Activated CD8-positive, alpha-beta memory T cell treated with anti-CD3 and anti-CD28 coated beads, Interleukin-2, amount 50 U/mL, for 48 hours (primary cell): Measurements from ENCODE around the gene DRC3.
"Not testable (repeated sequence)": the region's sequence is repeated elsewhere in the genome, so short reads cannot be mapped to it uniquely, and the experiment has no call there.

ENCODE experiments used
- DNase-seq: peaks from one replicate; pipeline ENCODE4 v3.0.0-alpha.2; 2020

DRC3 gene, protein sequence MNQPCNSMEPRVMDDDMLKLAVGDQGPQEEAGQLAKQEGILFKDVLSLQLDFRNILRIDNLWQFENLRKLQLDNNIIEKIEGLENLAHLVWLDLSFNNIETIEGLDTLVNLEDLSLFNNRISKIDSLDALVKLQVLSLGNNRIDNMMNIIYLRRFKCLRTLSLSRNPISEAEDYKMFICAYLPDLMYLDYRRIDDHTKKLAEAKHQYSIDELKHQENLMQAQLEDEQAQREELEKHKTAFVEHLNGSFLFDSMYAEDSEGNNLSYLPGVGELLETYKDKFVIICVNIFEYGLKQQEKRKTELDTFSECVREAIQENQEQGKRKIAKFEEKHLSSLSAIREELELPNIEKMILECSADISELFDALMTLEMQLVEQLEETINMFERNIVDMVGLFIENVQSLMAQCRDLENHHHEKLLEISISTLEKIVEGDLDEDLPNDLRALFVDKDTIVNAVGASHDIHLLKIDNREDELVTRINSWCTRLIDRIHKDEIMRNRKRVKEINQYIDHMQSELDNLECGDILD

DNA sequence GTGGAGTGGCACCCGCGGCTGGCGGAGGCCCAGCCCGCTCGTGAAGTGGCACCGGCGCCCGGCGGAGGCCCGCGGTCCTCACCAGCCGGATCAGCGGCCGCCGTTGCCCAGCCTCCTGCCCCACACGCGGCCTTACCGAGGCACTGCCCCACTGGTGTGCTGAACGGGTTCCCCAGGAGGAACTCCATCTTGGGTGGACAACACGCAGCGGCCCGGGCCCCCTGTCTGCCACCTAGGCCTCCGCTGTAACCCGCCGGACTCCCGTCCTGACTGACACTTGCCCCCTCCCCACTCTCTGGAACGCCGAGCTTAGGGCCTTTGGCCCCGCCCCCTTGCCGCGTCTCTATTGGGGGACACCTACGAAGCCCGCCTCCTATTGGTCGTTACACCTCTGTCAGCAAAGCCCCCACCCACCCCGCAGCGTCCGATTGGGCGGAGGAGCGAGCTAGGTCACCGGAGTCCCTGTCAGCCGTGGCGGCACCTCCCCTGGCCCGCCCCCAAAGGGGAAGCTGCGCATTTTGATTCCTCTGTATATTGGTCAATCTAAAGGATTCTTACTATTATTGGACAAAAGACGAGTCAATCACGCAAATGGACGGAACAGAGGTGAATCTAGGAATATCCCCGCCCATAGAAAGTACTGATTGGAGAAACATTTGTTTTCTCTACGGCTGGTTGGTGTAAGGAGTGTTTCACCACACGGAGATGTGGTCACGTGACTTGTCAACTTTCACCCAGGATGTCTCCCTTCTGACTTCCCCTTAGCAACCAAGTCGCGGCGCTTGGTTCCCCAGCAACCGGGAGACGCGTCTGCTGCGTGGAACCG, at the start of gene DRC3, which contains the start of gene TOM1L2:
DRC3 (plus strand) TSS at position 737 of the 826 bp plus-strand sequence. CDS start 4,737 bp downstream, outside the sequence.
TOM1L2 (minus strand) TSS at position 275 of the 826 bp plus-strand sequence; CDS start at position 188, 87 bp downstream.
- peak; percentile 99 for DNase-seq

DNA sequence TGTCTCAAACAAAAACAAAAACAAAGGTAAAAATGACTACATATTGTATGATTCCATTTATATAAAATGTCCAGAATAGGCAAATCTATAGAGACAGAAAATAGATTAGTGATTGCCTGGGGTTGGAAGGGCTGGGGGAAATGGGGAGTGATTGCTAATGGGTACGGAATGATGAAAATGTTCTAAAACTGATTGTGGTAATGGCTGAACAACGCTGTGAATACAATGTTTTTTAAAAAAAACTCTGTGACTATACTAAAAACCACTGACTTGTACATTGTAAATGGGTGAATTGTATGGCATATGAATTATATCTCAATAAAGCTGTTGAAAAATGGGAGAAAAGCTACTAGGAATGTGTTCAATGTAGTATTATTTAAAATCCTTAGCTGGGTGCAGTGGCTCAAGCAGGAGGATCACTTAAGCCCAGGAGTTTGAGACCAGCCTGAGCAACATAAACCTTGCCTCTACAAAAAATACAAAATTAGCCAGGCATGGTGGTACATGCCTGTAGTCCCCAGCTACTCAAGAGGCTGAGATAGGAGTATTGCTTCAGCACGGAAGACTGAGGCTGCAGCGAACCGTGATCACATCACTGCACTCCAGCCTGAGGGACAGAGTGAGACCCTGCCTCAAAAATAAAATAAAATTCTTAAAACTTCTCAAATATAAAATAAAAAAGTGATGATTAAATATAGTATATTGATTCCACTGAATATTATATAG, 48.4 kb upstream of the DRC3 start:
- DNase-seq = no peak

DNA sequence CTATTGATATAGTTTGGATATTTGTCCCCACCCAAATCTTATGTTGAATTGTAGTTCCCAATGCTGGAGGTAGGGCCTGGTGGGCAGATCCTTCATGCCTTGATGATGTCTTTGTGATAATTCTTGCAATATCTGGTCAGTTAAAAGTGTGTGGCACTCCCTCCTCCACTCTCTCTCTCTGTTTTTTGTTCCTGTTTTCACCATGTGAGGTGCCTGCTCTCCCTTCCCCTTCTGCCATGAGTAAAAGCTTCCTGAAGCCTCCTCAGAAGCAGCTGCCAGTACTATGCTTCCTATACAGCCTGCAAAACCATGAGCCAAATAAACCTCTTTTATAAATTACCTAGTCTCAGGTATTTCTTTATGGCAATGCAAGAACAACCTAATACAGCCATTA, 47.8 kb upstream of the DRC3 start:
- no peak for DNase-seq

DNA sequence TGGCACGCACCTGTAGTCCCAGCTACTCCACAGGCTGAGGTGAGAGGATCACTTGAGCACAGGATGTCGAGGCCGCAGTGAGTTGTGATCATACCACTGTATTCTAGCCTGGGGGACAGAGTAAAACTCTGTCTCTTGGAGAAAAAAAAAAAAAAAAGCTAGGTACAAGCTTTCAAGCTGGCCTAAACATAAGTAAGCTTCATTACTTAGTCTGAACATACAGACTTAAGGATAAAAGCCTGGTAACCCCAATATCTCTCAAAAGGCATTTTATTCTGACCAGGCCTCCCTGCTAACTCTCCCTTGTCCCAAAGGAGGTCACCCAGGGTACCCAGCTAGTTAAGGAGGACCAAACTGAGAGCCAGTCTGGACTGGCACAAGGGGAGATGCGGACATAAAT, 46.6 kb upstream of the DRC3 start:
- DNase-seq = no peak

DNA sequence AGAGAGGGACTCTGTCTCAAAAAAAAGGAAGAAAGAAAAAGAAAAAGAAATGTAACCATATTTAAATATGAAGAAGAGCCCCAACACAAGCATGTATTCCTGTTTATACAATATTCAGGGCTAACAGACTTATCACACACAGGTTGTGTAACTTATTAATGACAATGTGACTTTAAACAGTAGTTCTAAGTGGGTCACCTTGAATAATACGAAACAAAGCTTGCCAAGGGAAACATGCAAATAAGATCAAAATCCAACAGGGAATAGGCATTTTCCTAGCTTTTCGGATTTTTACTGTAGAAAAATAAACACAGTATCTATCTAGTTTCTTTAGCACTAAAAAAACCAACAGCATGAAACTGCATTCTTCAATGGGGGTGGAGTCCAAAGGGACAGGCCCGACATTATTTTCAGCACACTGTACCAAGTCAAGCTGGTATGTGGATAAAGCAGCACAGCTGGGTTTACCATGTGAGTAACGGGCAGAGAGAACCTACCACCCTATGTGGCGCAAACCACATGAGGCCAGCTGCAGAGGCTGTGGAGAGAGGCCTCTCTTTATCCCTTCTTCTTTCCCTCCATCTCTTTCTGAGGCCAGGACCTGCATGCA, 45.7 kb upstream of the DRC3 start:
- DNase-seq = no peak

DNA sequence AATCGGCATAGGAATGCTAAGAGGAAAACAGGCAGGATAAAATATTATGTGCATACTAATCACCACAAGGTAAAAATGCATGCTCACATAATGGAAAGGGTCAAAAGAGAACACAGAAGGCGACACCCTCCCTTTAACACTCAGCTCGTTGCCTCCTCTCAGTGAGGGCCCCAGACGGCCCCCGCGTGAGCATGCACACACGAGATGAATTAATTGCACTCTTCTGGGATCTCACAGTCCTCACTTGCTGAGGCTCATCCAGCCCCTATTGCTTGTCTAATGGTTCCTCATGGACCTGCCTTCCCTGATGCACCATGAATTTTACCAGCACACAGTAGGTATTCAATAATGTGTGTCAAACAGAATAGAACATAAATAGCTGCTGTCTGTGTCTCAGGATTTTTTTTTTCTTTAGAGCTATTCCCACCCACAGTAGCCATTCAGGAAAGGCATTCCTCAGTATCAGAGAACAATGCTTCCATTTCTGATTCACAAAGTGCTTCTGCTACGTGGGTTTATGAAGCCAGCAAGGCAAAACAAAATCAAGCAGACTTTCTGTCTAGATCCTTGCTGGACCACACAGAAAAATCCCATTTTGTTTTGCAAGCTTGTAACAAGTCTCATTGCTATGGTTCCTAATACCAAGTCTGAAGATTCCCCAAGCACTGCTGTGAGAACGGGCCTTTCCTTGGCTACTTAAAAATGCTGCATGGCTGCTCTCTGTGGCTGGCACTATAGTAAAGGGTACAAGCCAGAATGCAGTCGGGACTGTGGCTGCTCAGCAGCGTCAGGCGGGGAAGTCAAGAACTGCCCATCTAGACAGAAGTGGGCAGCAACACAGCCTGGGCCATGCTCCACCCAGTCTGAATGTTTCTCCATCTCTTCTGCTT, 44.0 kb upstream of the DRC3 start:
- no peak for DNase-seq

DNA sequence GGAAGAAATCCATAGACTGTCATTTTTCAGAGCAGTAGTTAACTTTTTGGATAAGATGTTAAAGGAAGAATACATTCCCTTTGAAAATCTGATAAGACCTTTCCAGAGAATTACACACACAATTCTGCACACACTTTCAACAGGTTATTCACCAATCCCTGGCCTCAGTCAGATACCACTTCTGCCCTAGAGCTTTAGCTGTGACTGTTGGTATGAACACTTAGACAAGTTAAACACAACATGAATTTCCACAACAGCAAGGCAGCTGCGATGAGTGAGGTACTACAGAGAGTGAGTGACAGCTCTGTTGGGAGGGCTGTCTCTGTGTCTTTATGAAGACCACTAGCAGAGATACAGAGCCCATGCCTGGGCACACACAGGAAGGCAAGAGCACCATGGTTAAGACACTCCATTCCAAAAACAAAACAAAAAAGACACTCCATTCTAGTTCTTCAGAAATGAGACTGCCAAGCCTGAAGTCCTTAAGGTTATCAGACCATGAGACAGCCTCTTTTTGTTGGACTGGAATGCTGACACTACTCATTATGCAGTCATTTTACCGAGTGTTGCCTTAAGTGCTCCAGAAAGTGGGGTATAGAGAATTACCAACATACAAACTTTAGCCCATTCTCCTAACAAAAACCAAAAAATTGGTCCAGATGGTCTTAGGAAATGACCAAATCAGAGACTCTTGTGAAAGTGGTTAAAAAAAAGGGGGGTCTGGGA, 42.8 kb upstream of the DRC3 start:
- DNase-seq = no peak

DNA sequence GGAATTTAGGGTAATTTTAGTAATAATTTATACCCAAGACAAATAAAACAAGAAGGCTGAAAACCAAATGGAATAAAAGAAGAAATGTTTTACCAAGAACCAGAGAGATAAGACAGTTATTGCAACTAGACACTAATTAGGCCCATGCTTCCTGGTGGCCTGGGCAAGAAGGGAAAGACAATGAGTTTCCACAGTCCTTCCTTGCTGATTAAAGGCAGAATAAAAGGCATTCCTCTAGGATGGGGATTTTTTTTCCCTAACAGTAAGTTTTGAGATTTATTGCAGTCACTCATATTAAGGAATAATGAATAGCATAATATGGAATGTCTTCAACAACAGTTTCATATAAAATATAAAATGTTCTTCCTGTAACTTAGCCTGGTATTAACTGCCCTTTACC, 42.0 kb upstream of the DRC3 start:
- no peak for DNase-seq

DNA sequence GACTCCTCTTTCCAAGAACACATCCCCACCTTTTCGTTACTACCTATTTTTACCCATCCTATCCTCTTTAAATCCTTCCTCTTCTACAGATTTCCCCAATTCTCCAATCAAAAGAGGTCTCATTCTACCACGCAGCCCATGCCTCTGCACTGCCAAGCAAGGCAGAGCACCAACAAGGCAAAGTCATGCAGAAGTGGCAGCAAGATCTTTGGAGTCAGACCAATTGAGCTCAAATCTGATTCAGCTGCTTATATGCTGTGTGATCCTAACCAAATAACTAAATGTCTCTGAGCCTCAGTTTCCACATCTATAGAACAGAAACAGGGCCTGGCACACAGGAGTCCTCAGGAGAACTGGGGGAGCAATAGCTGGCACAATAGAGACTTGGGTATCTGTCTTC, 41.5 kb upstream of the DRC3 start:
- no peak for DNase-seq

DNA sequence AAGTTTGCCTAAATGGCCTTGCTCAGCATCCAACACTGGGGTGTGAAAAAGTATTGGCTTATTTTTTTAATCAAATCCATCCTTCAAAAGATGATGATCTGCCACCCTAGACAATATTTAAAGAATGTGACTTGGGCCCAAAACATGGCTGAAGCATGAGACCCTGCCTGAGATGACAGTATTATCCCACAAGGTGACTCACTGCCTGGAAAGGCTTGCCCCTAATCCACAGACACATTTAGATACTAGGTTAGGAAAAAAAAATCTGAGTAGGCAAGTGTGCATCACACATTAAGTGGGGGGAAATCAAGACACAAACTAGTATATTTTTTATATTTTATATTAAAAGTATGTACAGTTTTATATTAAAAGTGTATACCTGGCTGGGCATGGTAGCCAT, 38.9 kb upstream of the DRC3 start:
- DNase-seq = no peak

DNA sequence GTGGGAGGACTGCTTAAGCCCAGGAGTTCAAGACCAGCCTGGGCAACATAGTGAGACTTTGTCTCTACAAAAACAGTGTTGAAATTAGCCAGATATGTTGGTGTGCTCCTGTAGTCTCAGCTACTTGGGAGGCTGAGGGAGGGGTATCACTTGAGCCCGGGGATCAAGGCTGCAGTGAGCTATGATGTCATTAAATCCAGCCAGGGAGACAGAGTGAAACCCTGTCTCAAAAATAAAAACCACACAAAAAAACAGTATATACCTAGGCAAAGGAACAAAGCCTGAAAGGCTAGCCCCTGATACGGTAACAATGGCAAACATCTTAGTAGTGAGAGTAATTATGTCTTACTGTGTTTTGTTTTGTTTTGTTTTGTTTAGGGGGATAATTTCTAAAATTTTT, 38.4 kb upstream of the DRC3 start:
- no peak for DNase-seq

DNA sequence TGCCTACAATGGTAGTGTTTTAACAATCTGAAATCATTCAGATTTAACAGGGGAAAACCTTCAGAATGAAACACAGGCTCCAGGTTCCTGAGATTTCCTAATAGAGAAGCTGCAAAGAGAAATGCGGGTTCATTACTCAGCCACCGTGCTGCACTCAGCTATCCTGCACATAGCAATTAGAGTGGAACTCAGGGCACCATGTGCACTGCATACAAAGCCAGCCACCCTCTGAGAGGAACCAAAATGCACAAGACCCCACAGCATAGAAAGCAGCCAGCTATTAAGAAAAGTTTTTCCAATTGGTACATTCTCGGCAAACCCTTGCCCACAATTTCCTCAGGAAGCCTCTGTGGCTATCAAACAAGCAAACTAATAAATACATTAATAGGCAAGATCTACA, 37.9 kb upstream of the DRC3 start:
- no peak for DNase-seq

DNA sequence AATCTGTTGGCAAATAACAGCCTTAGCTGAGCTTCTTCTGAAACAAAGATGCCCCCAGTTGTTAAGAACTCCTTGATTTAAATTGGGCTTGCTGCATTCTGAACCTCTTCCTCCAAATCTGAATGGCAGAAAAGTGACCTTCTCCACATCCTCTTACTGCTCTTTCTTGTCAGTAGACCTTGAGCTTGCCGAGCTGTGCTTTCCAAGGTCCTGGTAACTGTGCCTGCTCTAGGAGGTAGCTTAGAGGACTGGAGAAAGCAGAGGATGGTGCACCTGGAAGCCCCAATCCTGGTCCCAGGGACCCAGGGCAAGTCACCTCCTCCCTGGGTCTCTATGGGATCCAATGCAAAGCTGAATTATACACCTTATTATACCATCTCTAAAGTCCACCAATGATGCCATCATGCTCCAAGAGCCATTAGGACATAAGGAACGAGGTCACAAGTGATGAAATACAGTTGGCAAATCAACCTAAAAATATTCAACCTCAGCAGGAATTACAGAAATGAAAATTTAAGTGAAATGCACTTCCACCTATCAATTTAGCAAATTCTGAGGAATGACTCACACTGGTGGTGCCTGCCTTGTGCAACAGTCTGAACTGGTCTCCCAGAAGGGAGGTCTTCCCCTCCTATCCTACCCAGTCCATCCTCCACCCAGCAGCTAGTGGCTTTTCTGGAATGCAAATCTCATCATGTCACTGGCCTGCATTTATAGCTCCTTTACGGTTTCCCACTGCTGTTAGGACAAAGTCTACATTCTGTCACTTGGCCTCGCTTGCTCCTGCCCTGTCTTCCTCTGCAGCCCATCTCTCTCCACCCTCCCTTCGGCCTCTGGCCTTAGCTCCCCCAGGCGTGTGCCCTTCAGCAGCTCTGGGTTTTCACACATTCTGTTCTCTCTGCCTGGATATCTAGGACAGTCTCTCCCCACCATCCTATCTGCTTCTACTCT, 37.1 kb upstream of the DRC3 start:
- DNase-seq = no peak

DNA sequence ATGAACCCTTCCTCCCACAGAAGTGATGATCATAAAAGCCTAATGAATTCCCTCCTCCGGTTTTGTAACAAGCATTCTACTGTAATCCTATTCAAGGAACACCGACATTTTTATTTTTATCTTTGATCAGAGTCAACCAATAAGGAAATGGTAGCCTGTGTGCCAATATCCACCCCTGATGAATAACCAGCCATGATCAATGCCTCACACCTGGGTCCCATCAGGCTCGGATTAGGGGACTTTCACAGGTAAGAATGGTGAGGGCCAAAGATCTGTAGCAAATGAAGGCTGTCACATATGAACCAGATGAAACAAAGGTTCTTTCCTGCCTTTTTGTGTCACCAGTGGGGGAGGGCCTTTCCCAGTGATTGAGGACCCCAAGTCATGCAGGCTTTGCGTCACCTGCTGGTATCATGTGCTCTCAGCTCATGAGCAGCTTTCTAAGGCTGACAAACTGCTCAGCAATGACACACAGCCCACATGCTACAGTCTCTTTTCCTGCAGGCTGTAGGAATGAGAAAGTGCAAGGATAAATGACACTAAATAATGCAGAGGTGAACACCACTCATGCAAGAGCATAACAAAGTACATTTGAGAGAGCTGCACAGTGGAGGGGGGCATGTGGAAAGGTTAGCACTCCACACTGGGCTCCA, 35.3 kb upstream of the DRC3 start:
- no peak for DNase-seq

DNA sequence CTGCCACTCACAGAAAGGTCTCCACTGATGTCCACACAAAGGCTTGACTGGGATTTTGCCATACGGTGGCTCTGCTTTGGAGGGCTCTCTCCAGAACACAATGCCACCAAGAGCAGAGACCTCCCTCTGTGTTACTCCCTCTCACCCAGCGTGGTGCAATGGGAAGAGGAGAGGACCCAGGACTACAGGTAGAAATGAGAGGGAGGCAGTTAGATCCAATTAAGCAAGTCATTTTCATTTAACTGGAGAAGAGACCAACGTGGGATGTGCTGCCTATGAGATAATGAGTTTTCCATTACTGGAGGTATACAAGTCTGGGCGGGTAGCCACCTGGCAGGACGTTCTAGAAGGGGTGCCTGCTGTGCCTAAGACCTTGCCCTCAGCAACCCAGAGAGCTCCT, 34.7 kb upstream of the DRC3 start:
- no peak for DNase-seq

DNA sequence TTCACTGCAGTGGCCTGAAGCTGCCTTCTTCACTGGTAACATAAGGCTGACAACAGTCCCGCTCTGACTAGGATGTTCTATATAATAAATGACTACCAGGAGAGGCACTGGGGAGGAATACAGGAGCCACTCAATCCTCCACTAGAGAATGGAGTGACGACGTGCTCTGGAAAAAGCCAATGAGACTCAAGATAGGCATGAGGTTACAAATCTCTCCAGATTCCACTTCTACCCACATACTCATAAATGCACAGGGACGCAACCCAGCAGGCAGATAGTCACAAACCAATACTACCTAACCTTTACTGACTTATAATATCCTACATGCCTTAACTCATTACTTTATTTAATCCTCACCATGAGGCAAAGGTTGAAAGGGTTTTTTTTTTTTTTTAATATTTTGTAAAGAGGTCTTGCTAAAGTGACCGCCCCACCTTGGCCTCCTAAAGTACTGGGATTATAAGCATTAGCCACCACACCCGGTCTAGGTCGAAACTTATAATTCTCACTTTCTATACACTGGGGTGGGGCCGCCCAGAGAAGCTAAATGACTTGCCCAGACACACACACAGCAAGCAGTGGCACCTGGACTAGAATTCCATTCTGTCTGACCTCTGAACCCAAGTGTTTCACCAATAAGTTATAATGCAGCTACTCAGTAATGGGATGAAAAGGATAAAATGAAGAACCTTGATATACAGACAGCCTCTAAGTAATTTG, 34.1 kb upstream of the DRC3 start:
- DNase-seq = no peak

DNA sequence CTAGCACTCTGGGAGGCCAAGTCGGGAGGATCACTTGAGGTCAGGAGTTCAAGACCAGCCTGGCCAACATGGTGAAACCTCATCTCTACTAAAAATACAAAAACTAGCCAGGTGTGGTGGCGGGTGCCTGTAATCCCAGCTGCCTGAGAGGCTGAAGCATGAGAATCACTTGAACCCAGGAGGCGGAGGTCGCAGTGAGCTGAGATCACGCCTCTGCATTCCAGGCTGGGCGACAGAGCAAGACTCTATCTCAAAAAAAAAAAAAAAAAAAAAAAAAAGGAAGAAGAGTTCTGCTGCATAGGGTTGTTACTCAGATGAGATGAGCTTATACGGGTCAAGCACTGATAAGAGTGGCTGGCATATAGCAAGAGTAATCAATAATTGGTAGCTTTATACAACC, 32.7 kb upstream of the DRC3 start:
- not testable (repeated sequence) for DNase-seq

DNA sequence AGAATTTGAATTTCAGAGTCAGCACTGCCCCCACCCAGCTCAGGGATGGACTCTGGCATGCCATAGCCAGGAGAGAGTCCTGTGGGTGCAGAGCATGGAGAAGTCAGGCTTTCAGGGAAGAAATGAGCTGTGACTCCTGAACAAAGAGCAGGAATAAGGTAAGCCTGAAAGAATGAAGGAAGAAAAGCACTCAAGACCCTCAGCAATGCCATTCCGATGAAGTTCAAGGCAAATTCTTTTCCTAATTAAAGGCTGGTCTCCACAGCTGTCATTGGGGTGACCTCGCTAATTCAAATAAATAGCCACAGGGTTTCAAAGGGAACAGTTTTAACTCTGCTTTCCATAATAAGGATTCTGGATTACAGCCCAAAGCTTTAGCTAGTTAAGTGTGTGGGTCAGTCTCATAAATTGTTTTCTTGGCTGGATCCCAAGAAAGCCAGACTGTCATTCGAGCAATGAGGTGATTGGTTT, 32.2 kb upstream of the DRC3 start:
- no peak for DNase-seq
